Thoracic aorta (tissue), 2 donors: ENCODE measurements around the gene PCDH9. TPM values are rescaled to one million over a fixed set of nuclear protein-coding genes. Genes with fewer than 3 reads are reported as not detected.

Source experiments
- ATAC-seq: fragments of 150-250 bp; one replicate; pipeline ENCODE4 v1.8.0; 2017; ENCODE audit warnings: low read depth; ENCODE audit not compliant: insufficient number of reproducible peaks, low FRiP score
- DNase-seq: peaks from one replicate; pipeline ENCODE4 v3.0.0-alpha.2; 2020; ENCODE audit warnings: low spot score
- H3K27ac ChIP-seq, 2 donors: fragments of 200-600 bp; sonication (generic); 1 replicate in 1 of 2; 2 replicates in 1 of 2; pipeline ENCODE4 v1.5.1; 2016; ENCODE audit warnings: mild to moderate bottlenecking in 2 of 2, moderate library complexity in 2 of 2
- H3K27me3 ChIP-seq: fragments of 200-600 bp; sonication (generic); replicated peaks from 2 replicates; pipeline ENCODE4 v1.6.0; 2016; ENCODE audit warnings: mild to moderate bottlenecking; ENCODE audit not compliant: insufficient read depth
- H3K36me3 ChIP-seq: fragments of 200-600 bp; sonication (generic); one replicate; pipeline ENCODE4 v1.5.1; 2016
- H3K4me1 ChIP-seq, 2 donors: fragments of 200-600 bp; sonication (generic); 1 replicate in 1 of 2; 2 replicates in 1 of 2; pipeline versions ENCODE4 v1.5.1 to v1.6.0; 2016; ENCODE audit warnings: low read depth in 2 of 2, mild to moderate bottlenecking in 1 of 2; ENCODE audit not compliant: control insufficient read depth in 1 of 2
- H3K4me3 ChIP-seq: fragments of 200-600 bp; sonication (generic); 2 replicates; pipeline ENCODE4 v1.5.1; 2016; ENCODE audit warnings: mild to moderate bottlenecking
- H3K9me3 ChIP-seq: fragments of 200-600 bp; sonication (generic); 2 replicates; pipeline ENCODE4 v1.5.1; 2016
- CTCF ChIP-seq: fragments of 200-600 bp; sonication (generic); IDR thresholded peaks from one replicate; pipeline ENCODE4 v1.5.1; 2019; ENCODE audit warnings: antibody characterized with exemption
- total RNA-seq, 2 donors: library from RNA; depleted of rRNA; stranded (reverse); fragments of >200 nt; gene quantifications; one replicate each; pipeline versions ENCODE4 v1.1.0 to v1.2.3, GENCODE V29; 2016

PCDH9 gene
- total RNA-seq, 2 donors from 2014 or later, result 12.3 to 15.3 TPM

GRCh38 chr13:66915596-66916185 is 314.4 kb downstream of the PCDH9 start:
- no peaks in the 10 kb centered on the region for H3K36me3 ChIP-seq
- DNase-seq (no peak), ATAC-seq (no peak)
- no peaks in the 10 kb centered on the region for H3K27me3 ChIP-seq
- H3K27ac ChIP-seq, result no peak overlapping the region
- no peak for TF ChIP-seq CTCF
- no peak overlapping the region for H3K4me3 ChIP-seq
- no peaks in the 10 kb centered on the region for H3K4me1 ChIP-seq
- no peaks in the 10 kb centered on the region for H3K9me3 ChIP-seq

DNA sequence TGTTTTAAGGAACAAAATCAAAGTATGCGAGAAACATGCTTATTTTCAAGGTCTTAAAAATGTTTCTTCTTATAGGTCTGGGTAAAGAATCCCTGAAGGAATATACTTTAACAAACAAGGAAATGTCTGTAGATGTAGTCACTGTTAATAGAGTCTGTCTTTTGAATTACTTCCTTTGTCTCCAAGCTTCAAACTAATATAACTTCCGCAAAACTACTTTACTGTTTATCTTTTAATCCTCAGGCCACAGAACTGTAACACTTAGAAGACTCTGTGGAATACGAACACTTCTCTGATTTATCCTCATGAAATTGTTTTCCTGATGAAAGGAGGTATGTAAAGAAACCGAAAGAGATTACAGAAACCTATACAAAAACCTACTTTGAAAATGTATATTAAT is 316.0 kb downstream of the PCDH9 start:
- Histone ChIP-seq H3K27ac (no peak overlapping the region), H3K36me3 (no peaks in the 10 kb centered on the region), H3K4me1 (no peaks in the 10 kb centered on the region), H3K27me3 (no peaks in the 10 kb centered on the region), H3K9me3 (no peaks in the 10 kb centered on the region), H3K4me3 (no peak overlapping the region)
- DNase-seq (no peak), ATAC-seq (no peak)
- no peak for TF ChIP-seq CTCF

DNA sequence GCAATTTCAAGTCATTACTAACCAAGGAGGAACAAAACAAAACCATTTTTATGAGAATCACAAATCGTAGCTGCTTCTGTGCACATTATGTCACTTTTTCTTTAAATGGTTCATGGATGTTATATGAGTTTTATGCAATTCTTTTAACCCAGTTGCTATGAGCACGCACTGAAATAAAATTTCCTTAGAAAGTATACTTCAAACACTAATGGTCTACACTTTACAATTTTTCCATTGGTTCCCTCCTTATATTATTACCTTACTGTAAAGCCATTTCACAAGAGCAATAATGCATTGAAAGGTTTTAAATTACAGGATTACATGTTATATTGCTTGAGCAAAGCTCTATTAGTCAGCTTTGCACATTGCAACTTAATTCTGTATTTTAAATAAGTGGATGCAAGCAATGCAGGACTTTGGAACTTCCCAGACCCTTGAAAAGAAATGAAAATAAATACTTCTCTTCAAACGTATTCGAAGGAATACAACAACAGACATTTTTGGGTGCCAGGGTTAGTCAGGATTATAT is 318.7 kb downstream of the PCDH9 start:
- no peak for TF ChIP-seq CTCF
- Histone ChIP-seq H3K36me3 (no peaks in the 10 kb centered on the region), H3K4me3 (no peak overlapping the region), H3K9me3 (no peaks in the 10 kb centered on the region), H3K27ac (no peak overlapping the region), H3K27me3 (no peaks in the 10 kb centered on the region), H3K4me1 (no peaks in the 10 kb centered on the region)
- ATAC-seq (no peak), DNase-seq (no peak)

DNA sequence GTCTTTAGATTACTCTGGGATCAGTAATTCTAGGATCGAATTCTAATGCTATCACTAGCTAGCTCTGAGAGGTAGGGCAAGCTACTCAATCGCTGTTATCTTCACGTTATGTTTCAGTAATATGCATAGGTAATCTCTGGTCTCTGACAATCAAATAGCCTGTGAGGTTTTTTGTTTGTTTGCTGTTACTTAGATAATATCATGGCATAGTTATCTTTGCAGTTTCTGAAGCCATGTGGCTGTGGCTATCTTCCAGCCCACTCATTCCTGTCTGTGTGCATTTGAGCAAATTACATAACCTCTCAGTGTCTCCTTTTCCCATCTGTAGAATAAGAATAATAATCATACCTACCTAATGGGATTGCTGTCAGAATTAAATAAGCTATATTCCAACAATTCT is 330.2 kb downstream of the PCDH9 start:
- ATAC-seq (no peak), DNase-seq (no peak)
- no peaks in the 10 kb centered on the region for H3K36me3 ChIP-seq
- no peak overlapping the region for H3K27ac ChIP-seq
- H3K4me3 ChIP-seq, result no peak overlapping the region
- no peak for TF ChIP-seq CTCF
- H3K4me1 ChIP-seq, result no peaks in the 10 kb centered on the region
- no peaks in the 10 kb centered on the region for H3K27me3 ChIP-seq
- H3K9me3 ChIP-seq, result no peaks in the 10 kb centered on the region

DNA sequence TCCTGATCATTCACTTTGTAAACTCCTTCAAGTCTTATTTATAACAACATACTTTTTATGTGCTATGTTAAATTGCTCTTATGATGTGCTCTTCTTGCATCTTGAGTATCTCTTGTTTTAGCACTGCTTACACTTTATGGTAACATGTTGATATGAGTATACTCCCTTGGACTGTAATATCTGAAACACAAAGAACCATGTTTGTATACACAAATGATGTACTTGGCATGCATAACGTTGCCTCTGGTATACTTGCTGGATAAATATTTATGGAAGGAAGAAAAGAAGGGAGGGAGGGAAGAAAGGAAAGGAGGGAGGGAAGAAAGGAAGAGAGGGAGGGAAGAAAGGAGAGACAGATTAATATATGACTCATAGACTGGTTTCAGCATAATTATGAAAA is 333.2 kb downstream of the PCDH9 start:
- TF ChIP-seq CTCF, result no peak
- no peaks in the 10 kb centered on the region for H3K4me1 ChIP-seq
- no peaks in the 10 kb centered on the region for H3K27me3 ChIP-seq
- H3K27ac ChIP-seq, result no peak overlapping the region
- no peaks in the 10 kb centered on the region for H3K36me3 ChIP-seq
- no peak overlapping the region for H3K4me3 ChIP-seq
- ATAC-seq (no peak), DNase-seq (no peak)
- no peaks in the 10 kb centered on the region for H3K9me3 ChIP-seq
